Heart left ventricle (tissue), 16 donors: Measurements from ENCODE around the gene SORL1. TPM values are rescaled to one million over a fixed set of nuclear protein-coding genes. Genes with fewer than 3 reads are reported as not detected.

ENCODE experiments used
- ATAC-seq, 4 donors: fragments of 200-7000 bp; cut with Tn5 transposase; one replicate each; pipeline ENCODE4 v1.9.1; 2020 to 2022; ENCODE audit warnings: moderate library complexity in 4 of 4, mild to moderate bottlenecking in 3 of 4, moderate number of reproducible peaks in 1 of 4
- DNase-seq, 5 donors: peaks; one replicate each; pipeline ENCODE4 v3.0.0-alpha.2; 2020
- H3K27ac ChIP-seq, 12 donors: fragments of 200-600 bp; sonication (generic) in 4 of 12; one replicate each; pipeline versions ENCODE4 v1.5.0 to v1.8.0; 2016 to 2022; ENCODE audit warnings: mild to moderate bottlenecking in 2 of 12
- H3K27me3 ChIP-seq, 9 donors: fragments of 200-600 bp; sonication (generic) in 2 of 9; one replicate each; pipeline versions ENCODE4 v1.5.1 to v1.8.0; 2016 to 2022; ENCODE audit warnings: mild to moderate bottlenecking in 3 of 9
- H3K36me3 ChIP-seq, 9 donors: fragments of 200-600 bp; sonication (generic) in 2 of 9; one replicate each; pipeline versions ENCODE4 v1.5.0 to v1.8.0; 2018 to 2022; ENCODE audit warnings: mild to moderate bottlenecking in 2 of 9
- H3K4me1 ChIP-seq, 12 donors: fragments of 200-600 bp; sonication (generic) in 4 of 12; one replicate each; pipeline versions ENCODE4 v1.5.0 to v1.8.0; 2016 to 2022; ENCODE audit warnings: mild to moderate bottlenecking in 3 of 12
- H3K4me3 ChIP-seq, 12 donors: fragments of 200-600 bp; sonication (generic) in 4 of 12; one replicate each; pipeline versions ENCODE4 v1.5.0 to v1.8.0; 2017 to 2022; ENCODE audit warnings: mild to moderate bottlenecking in 9 of 12, moderate library complexity in 4 of 12
- H3K9me3 ChIP-seq, 12 donors: fragments of 200-600 bp; sonication (generic) in 4 of 12; one replicate each; pipeline versions ENCODE4 v1.5.0 to v1.8.0; 2016 to 2022; ENCODE audit warnings: mild to moderate bottlenecking in 1 of 12
- POLR2A ChIP-seq, 2 donors: fragments of 450-650 bp; IDR thresholded peaks; one replicate each; pipeline ENCODE4 v1.6.1; 2017; ENCODE audit warnings: antibody characterized with exemption in 2 of 2, mild to moderate bottlenecking in 2 of 2, moderate library complexity in 2 of 2
- WGBS, 4 donors: extraction: QIAGEN DNeasy Blood & Tissue Kit in 2 of 4; methylation state at CpG; one replicate each; pipeline versions ENCODE4 v1.1.5 to v1.1.7; 2013 to 2018; 5-methylcytosine and 5-hydroxymethylcytosine counted together
- intact Hi-C, 10 donors: fragments of 100-400 bp; cut with DNase I; formaldehyde crosslinking; loops; one replicate each; pipeline versions ENCODE4 v1.11.1 to v1.14.2; 2022
- polyA plus RNA-seq, 2 donors: library from polyadenylated mRNA; stranded (reverse); fragments of 200-250 nt; gene quantifications; one replicate each; pipeline ENCODE4 v1.2.3, GENCODE V29; 2013
- total RNA-seq, 9 donors: library from RNA; depleted of rRNA in 2 of 9; stranded (reverse); fragments of >200 nt in 2 of 9; fragmentation: NEBNext Ultra II Directional in 3 of 9; extraction: Animal tissue kit (Norgen Biotek cat#: 25700) in 3 of 9; gene quantifications; one replicate each; pipeline versions ENCODE4 v1.1.0 to v1.2.4, GENCODE V29; 2016 to 2023
- TF ChIP-seq, protein P1 (sequence below), 12 donors: fragments of 200-600 bp; sonication (generic) in 4 of 12; IDR thresholded peaks; one replicate each; pipeline versions ENCODE4 v1.5.0 to v1.8.0; 2018 to 2022; ENCODE audit warnings: antibody characterized with exemption in 12 of 12, mild to moderate bottlenecking in 5 of 12
- donor health status: ischemic (EF 13 %, LVEDD 7.1; RV severe dilation, severe dysfunction).
- donor health status: healthy with polysubstance abuse.
- donor health status: DM: no; HTN: yes; CAD: no.
- donor health status: DM: no; HTN: no; CAD: no.
- donor health status: ischemic (EF 25% LVEDD 6.9; RV normal size, moderate dysfunction).
- donor health status: ischemic (EF 25% LVEDD 5.7; RV mildly dilated, moderate dysfunction).
- donor health status: healthy.
- donor health status: DM: yes; HTN: yes; CAD: no.
- donor health status: ischemic (EF 35%, LVEDD 5.7; RV mildly dilated, moderate dysfunction).
- donor health status: nonischemic (EF 11% LVEDD 7.7; RV severe dilation, severe dysfunction).
- donor health status: DM: yes; HTN: yes; CAD: no.
- donor health status: PGD.
- donor health status: ischemic (EF 29% LVEDD 5.4; RV normal size, mild dysfunction).
- donor health status: nonischemic (EF 23%, LVEDD 6.1; RV moderate dilation, normal function).

SORL1 gene
- total and polyA plus RNA-seq, 11 donors, result 0.72 to 20.5 (median 5.2) TPM

DNA sequence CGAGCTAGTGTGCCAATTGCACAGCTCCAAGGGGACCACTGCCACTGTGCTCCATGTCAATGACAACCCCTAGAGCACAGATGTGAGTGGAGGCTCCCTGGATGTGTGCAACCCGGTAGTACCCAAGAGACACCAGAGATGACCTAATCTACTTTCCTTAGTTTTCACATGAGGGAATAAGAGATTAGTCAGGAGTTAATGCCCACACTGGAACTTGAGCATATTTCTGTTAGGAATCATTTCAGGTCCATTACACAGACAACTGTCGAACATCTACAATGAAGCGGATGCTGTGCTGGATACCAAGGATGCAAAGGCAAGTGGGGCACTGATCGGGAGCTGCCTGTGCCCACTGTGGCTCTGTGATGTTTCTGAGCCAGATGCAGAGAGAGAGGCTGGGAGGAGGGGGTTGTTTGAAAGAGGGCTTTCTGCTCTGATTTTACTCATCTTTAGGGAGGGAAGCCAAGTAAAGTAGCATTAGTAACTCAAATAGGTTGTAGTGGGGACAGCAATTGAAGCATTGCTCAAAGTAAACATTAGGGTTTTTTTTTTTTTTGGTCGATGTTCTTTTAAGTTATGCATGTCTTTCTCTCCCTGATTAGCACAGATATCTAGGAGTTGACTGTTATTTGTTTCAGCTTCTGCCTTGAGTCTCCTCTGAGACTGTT is 83.1 kb downstream of the SORL1 start:
- H3K4me1 ChIP-seq, result peaks cover 0 to 3% (median 0%) of the 10 kb centered on the region in 12 donors
- intact Hi-C loops, result loop anchor here in 8 of 10 donors (2.0 to 10.0 kb wide), 6 partner anchors 80 to 216 kb away; partner anchors contain the start of genes SORL1 (in 1 of the 8) and SORL1-AS1 (in 1 of the 8)
- no peak overlapping the region for H3K4me3 ChIP-seq
- peaks cover 0 to 19% (median 0%) of the 10 kb centered on the region in 9 donors for H3K36me3 ChIP-seq
- no peak for ATAC-seq
- no peak for TF ChIP-seq POLR2A (IDR thresholded peaks at IDR 0.05)
- TF ChIP-seq, protein P1, sequence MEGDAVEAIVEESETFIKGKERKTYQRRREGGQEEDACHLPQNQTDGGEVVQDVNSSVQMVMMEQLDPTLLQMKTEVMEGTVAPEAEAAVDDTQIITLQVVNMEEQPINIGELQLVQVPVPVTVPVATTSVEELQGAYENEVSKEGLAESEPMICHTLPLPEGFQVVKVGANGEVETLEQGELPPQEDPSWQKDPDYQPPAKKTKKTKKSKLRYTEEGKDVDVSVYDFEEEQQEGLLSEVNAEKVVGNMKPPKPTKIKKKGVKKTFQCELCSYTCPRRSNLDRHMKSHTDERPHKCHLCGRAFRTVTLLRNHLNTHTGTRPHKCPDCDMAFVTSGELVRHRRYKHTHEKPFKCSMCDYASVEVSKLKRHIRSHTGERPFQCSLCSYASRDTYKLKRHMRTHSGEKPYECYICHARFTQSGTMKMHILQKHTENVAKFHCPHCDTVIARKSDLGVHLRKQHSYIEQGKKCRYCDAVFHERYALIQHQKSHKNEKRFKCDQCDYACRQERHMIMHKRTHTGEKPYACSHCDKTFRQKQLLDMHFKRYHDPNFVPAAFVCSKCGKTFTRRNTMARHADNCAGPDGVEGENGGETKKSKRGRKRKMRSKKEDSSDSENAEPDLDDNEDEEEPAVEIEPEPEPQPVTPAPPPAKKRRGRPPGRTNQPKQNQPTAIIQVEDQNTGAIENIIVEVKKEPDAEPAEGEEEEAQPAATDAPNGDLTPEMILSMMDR (IDR thresholded peaks at IDR 0.05), result no peak
- H3K27ac ChIP-seq, result no peak overlapping the region
- DNase-seq, result no peak
- H3K9me3 ChIP-seq, result peaks cover 0 to 12% (median under 1%) of the 10 kb centered on the region in 12 donors
- 71 to 74% (median 72%) methylated on average over 6 of the region's 6 CpGs for WGBS, 4 donors
- no peaks in the 10 kb centered on the region for H3K27me3 ChIP-seq

DNA sequence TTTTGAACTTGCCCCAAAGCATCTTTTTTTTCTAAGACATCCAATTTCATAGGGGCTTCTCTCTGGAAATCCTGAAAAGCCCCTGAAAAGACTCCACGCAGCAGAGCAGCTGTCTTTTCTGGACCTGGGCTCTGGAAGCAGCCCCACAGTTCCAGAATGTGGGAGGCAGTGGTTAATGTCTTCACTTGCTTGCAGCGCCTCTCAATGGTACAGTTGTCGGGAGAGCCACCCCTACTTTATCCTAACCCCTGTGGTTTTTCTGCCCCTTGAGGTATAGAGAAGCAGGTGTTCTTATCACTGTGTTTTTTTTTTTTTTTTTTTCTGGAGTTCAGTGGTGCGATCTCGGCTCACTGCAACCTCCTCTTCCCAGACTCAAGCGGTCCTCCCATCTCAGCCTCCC is 84.0 kb downstream of the SORL1 start:
- peaks cover 0 to 3% (median 0%) of the 10 kb centered on the region in 12 donors for H3K4me1 ChIP-seq
- TF ChIP-seq POLR2A (IDR thresholded peaks at IDR 0.05), result no peak
- TF ChIP-seq, protein P1 (IDR thresholded peaks at IDR 0.05), result no peak
- intact Hi-C loops, result loop anchor here in 3 of 10 donors (5.0 to 10.0 kb wide), 3 partner anchors 81 to 214 kb away; partner anchors contain the start of genes SORL1 (in 1 of the 3) and SORL1-AS1 (in 1 of the 3)
- ATAC-seq (no peak), DNase-seq (no peak)
- peaks cover 0 to 19% (median 0%) of the 10 kb centered on the region in 9 donors for H3K36me3 ChIP-seq
- H3K4me3 ChIP-seq, result no peak overlapping the region
- WGBS, 4 donors, result 87 to 91% (median 89%) methylated on average over 6 of the region's 6 CpGs
- H3K27ac ChIP-seq, result no peak overlapping the region
- peaks cover 0 to 3% (median 0%) of the 10 kb centered on the region in 12 donors for H3K9me3 ChIP-seq
- no peaks in the 10 kb centered on the region for H3K27me3 ChIP-seq

DNA sequence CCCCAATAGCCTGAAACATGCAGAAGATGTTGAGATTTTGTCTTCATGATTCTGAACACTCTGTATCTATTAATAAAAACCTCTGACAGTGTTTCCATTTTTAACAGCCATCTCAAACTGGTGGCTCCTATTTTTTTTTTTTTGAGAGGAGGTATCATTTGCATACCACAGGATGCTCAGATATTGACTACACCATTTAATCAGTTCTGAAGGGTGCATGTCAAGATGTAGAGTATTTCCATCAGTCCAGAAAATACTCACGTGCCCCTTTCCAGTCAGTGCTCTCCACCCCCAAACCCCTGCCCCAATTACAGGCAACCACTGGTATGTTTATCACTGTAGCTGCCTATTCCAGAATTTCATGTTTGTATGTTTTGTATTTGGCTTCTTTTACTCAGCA is 85.9 kb downstream of the SORL1 start:
- intact Hi-C loops, result loop anchor here in 3 of 10 donors (5.0 to 10.0 kb wide), 3 partner anchors 83 to 216 kb away; partner anchors contain the start of genes SORL1 (in 1 of the 3) and SORL1-AS1 (in 1 of the 3)
- Histone ChIP-seq H3K4me3 (no peak overlapping the region), H3K27me3 (no peaks in the 10 kb centered on the region), H3K36me3 (peaks cover 0 to 19% (median 0%) of the 10 kb centered on the region in 9 donors), H3K9me3 (no peaks in the 10 kb centered on the region), H3K27ac (no peak overlapping the region), H3K4me1 (peaks cover 0 to 3% (median 0%) of the 10 kb centered on the region in 12 donors)
- ATAC-seq (no peak), DNase-seq (no peak)
- 68 to 86% (median 70%) methylated on average over 1 of the region's 1 CpG for WGBS, 4 donors
- no peak for TF ChIP-seq POLR2A (IDR thresholded peaks at IDR 0.05)
- TF ChIP-seq, protein P1 (IDR thresholded peaks at IDR 0.05), result no peak

DNA sequence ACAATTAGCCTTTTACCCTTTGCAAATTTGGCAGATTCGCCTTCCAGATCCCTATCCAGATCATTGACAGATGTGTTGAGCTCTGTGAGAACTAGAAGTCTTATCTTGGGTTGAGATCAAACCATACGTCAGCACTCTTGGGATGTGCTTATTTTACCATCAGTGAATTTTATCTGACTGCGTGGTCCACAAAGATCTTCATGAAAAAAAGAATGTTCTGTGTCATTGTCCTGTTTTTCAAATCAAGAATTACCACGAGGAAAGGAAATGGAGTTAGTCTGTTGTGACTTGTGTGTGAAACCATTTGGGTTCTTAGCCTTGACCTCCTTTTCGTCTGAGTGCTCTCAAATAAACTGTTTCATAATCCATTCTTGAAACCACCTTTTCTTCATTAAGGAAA is 86.9 kb downstream of the SORL1 start:
- H3K9me3 ChIP-seq, result no peaks in the 10 kb centered on the region
- WGBS, 4 donors, result 71 to 76% (median 72%) methylated on average over 5 of the region's 5 CpGs
- no peak for ATAC-seq
- no peak for DNase-seq
- peaks cover 0 to under 1% (median 0%) of the 10 kb centered on the region in 12 donors for H3K4me1 ChIP-seq
- H3K4me3 ChIP-seq, result no peak overlapping the region
- peaks cover 0 to 22% (median 0%) of the 10 kb centered on the region in 9 donors for H3K36me3 ChIP-seq
- TF ChIP-seq, protein P1 (IDR thresholded peaks at IDR 0.05), result no peak
- TF ChIP-seq POLR2A (IDR thresholded peaks at IDR 0.05), result no peak
- H3K27me3 ChIP-seq, result no peaks in the 10 kb centered on the region
- intact Hi-C loops, result loop anchor here in 3 of 10 donors (5.0 to 10.0 kb wide), 3 partner anchors 84 to 217 kb away; partner anchors contain the start of genes SORL1 (in 1 of the 3) and SORL1-AS1 (in 1 of the 3)
- no peak overlapping the region for H3K27ac ChIP-seq
